ENCODE data around the gene OR2A7.
"Not testable (repeated sequence)": the region's sequence is repeated elsewhere in the genome, so short reads cannot be mapped to it uniquely, and the experiment has no call there.

DNA sequence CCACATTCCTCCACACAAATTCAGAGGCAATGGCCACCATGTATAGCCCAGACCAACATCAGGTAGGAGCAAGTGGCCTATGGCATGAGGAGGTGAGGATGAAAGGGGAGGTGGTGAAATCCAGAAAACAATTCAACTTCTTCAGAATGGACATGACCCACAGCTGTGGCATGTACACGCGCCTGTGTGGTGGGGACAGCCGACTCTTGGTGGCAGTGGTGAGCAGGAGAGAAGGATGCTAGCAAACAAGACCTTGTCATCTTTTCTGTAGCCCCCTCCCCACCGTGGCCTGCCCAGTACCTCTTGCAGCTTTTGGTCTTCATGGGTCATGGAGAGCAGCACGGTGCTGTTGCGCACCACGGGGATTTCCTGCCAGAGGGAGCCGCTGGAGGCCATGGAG is 17.4 kb upstream of the OR2A7 start:
- TF ChIP-seq, protein P1, sequence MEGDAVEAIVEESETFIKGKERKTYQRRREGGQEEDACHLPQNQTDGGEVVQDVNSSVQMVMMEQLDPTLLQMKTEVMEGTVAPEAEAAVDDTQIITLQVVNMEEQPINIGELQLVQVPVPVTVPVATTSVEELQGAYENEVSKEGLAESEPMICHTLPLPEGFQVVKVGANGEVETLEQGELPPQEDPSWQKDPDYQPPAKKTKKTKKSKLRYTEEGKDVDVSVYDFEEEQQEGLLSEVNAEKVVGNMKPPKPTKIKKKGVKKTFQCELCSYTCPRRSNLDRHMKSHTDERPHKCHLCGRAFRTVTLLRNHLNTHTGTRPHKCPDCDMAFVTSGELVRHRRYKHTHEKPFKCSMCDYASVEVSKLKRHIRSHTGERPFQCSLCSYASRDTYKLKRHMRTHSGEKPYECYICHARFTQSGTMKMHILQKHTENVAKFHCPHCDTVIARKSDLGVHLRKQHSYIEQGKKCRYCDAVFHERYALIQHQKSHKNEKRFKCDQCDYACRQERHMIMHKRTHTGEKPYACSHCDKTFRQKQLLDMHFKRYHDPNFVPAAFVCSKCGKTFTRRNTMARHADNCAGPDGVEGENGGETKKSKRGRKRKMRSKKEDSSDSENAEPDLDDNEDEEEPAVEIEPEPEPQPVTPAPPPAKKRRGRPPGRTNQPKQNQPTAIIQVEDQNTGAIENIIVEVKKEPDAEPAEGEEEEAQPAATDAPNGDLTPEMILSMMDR (conservative IDR thresholded peaks at IDR 0.05; ENCODE audit: low read depth, low read length), result not testable (repeated sequence)
- TF ChIP-seq EZH2 (IDR thresholded peaks at IDR 0.05; ENCODE audit: low read length, unreplicated experiment), result not testable (repeated sequence)

Data from PC-3 (cell line).